Activated CD8-positive, alpha-beta T cell treated with anti-CD3 and anti-CD28 coated beads for 36 hours (primary cell): ENCODE results near the gene ZMIZ1. TPM values are rescaled to one million over a fixed set of nuclear protein-coding genes. Genes with fewer than 3 reads are reported as not detected.

Experiments used
- ATAC-seq: fragments of 200-7000 bp; cut with Tn5 transposase; one replicate; pipeline ENCODE4 v1.10.0; 2021; ENCODE audit warnings: mild to moderate bottlenecking, moderate library complexity
- CTCF ChIA-PET: fragments of 350-600 bp; sonication (Branson Sonifier 250); formaldehyde crosslinking; loops from one replicate; lab custom pipeline; 2021; ENCODE audit warnings: antibody characterized with exemption; lab: Charles Lee
- POLR2A ChIA-PET: fragments of 350-600 bp; sonication (Branson Sonifier 250); formaldehyde crosslinking; loops from one replicate; lab custom pipeline; 2021; ENCODE audit warnings: antibody characterized with exemption; lab: Charles Lee
- DNase-seq: peaks from one replicate; pipeline ENCODE4 v3.0.0-alpha.2; 2020
- H3K27ac Mint-ChIP-seq: one replicate; pipeline ENCODE4 v1.8.0; 2021; ENCODE audit warnings: mild to moderate bottlenecking, mixed read lengths
- H3K27me3 Mint-ChIP-seq: one replicate; pipeline ENCODE4 v1.8.0; 2021; ENCODE audit warnings: mixed read lengths
- H3K36me3 Mint-ChIP-seq: one replicate; pipeline ENCODE4 v1.8.0; 2021; ENCODE audit warnings: low read depth, mixed read lengths
- H3K4me1 Mint-ChIP-seq: one replicate; pipeline ENCODE4 v1.8.0; 2021; ENCODE audit warnings: low read depth, mixed read lengths
- H3K4me3 Mint-ChIP-seq: one replicate; pipeline ENCODE4 v1.8.0; 2021; ENCODE audit warnings: mild to moderate bottlenecking, moderate library complexity, mixed read lengths
- H3K9me3 Mint-ChIP-seq: one replicate; pipeline ENCODE4 v1.8.0; 2021; ENCODE audit warnings: mixed read lengths
- CTCF ChIP-seq: fragments of 200-600 bp; IDR thresholded peaks from one replicate; pipeline ENCODE4 v1.8.0; 2022; ENCODE audit warnings: antibody characterized with exemption, mild to moderate bottlenecking
- intact Hi-C: fragments of 100-400 bp; cut with micrococcal nuclease; formaldehyde crosslinking; loops from one replicate; pipeline ENCODE4 v1.10.0; 2022
- total RNA-seq, 2 experiments: library from RNA; stranded (reverse); gene quantifications; one replicate each; pipeline ENCODE4 v1.2.3, GENCODE V29; 2021

The ZMIZ1 gene
- total RNA-seq, 2 experiments from 2014 or later: 46.5 to 52.2 TPM

GRCh38 chr10:79308969-79309665 lies 240.4 kb downstream of the ZMIZ1 start:
- Mint-ChIP-seq H3K4me3 (no peak overlapping the region), H3K4me1 (no peaks in the 10 kb centered on the region), H3K36me3 (peaks cover 41% of the 10 kb centered on the region), H3K27me3 (no peaks in the 10 kb centered on the region), H3K27ac (no peak overlapping the region), H3K9me3 (no peaks in the 10 kb centered on the region)
- DNase-seq (no peak), ATAC-seq (no peak)
- POLR2A ChIA-PET: interaction anchor here (1.4 kb wide), 1 partner anchor 23 kb away, joined by 3 read pairs; no protein-coding TSS in a partner anchor
- intact Hi-C loops: no loop called here
- CTCF ChIA-PET: interaction anchor here (1.2 kb wide), 1 partner anchor 12 kb away, joined by 3 read pairs; no protein-coding TSS in a partner anchor
- TF ChIP-seq CTCF: no peak

- DNase-seq (no peak), ATAC-seq (no peak)
- H3K27me3 Mint-ChIP-seq: no peaks in the 10 kb centered on the region
- ChIA-PET CTCF (no interaction called here), POLR2A (interaction anchor here (1.4 to 2.7 kb wide), 2 partner anchors 11 to 24 kb away, joined by 3 to 7 read pairs; no protein-coding TSS in a partner anchor)
- no peak overlapping the region for H3K4me3 Mint-ChIP-seq
- H3K4me1 Mint-ChIP-seq: no peaks in the 10 kb centered on the region
- TF ChIP-seq CTCF: no peak
- no peaks in the 10 kb centered on the region for H3K9me3 Mint-ChIP-seq
- intact Hi-C loops: no loop called here
- H3K27ac Mint-ChIP-seq: no peak overlapping the region
- H3K36me3 Mint-ChIP-seq: peaks cover 38% of the 10 kb centered on the region
These were observed 241.6 kb downstream of the ZMIZ1 start for GRCh38 chr10:79310200-79310865.

GRCh38 chr10:79310911-79311573 lies 242.3 kb downstream of the ZMIZ1 start:
- Mint-ChIP-seq H3K27ac (no peak overlapping the region), H3K36me3 (peaks cover 39% of the 10 kb centered on the region), H3K9me3 (no peaks in the 10 kb centered on the region), H3K27me3 (no peaks in the 10 kb centered on the region), H3K4me1 (peaks cover 6% of the 10 kb centered on the region), H3K4me3 (no peak overlapping the region)
- no peak for ATAC-seq
- intact Hi-C loops: no loop called here
- no peak for TF ChIP-seq CTCF
- ChIA-PET POLR2A (interaction anchor here (2.7 kb wide), 1 partner anchor 10 kb away, joined by 7 read pairs; no protein-coding TSS in a partner anchor), CTCF (no interaction called here)
- no peak for DNase-seq

- Mint-ChIP-seq H3K27me3 (no peaks in the 10 kb centered on the region), H3K27ac (no peak overlapping the region), H3K4me1 (peaks cover 12% of the 10 kb centered on the region), H3K36me3 (peaks cover 36% of the 10 kb centered on the region), H3K9me3 (no peaks in the 10 kb centered on the region), H3K4me3 (no peak overlapping the region)
- no peak for DNase-seq
- no peak for ATAC-seq
- ChIA-PET POLR2A (interaction anchor here (2.7 to 13.7 kb wide), 2 partner anchors 9 to 37 kb away, joined by 7 to 155 read pairs; partner anchors contain the start of gene PPIF), CTCF (no interaction called here)
- TF ChIP-seq CTCF: no peak
- intact Hi-C loops: no loop called here
These were observed 243.0 kb downstream of the ZMIZ1 start for GRCh38 chr10:79311581-79312407.
